HFFc6 (cell line): Measurements from ENCODE around the gene FAN1. TPM values are rescaled to one million over a fixed set of nuclear protein-coding genes. Genes with fewer than 3 reads are reported as not detected.

Experiments used
- DNase-seq: peaks from one replicate; pipeline ENCODE4 v3.0.0-alpha.2; 2018
- H3K27ac Mint-ChIP-seq: 2 replicates; pipeline ENCODE4 v1.8.0; 2020; ENCODE audit warnings: mild to moderate bottlenecking, mixed read lengths
- H3K27me3 Mint-ChIP-seq: 2 replicates; pipeline ENCODE4 v1.8.0; 2021; ENCODE audit warnings: mild to moderate bottlenecking, moderate library complexity, mixed read lengths; ENCODE audit not compliant: insufficient read depth
- H3K36me3 Mint-ChIP-seq: 2 replicates; pipeline ENCODE4 v1.8.0; 2021; ENCODE audit warnings: low read depth, mixed read lengths
- H3K4me1 Mint-ChIP-seq: 2 replicates; pipeline ENCODE4 v1.8.0; 2020; ENCODE audit warnings: low read depth, mixed read lengths
- H3K4me3 Mint-ChIP-seq: 2 replicates; pipeline ENCODE4 v1.8.0; 2020; ENCODE audit warnings: mild to moderate bottlenecking, moderate library complexity, mixed read lengths
- H3K9me3 Mint-ChIP-seq: 2 replicates; pipeline ENCODE4 v1.8.0; 2020; ENCODE audit warnings: mild to moderate bottlenecking, mixed read lengths
- total RNA-seq, 6 experiments: library from RNA; stranded (reverse); fragmentation: NEBNext Ultra II Directional; extraction: Animal tissue kit (Norgen Biotek cat#: 25700); gene quantifications; 2 replicates in 1 of 6; 3 replicates in 5 of 6; pipeline ENCODE4 v1.2.3, GENCODE V29; 2021
- TF ChIP-seq, protein P1 (sequence below): fragments of 200-600 bp; sonication (generic); IDR thresholded peaks from 2 replicates; pipeline ENCODE4 v1.5.0; 2021; ENCODE audit warnings: antibody characterized with exemption, mild to moderate bottlenecking

FAN1 gene
- total RNA-seq, 6 experiments from 2014 or later: 13.3 to 17.2 (median 14.5) TPM

DNA sequence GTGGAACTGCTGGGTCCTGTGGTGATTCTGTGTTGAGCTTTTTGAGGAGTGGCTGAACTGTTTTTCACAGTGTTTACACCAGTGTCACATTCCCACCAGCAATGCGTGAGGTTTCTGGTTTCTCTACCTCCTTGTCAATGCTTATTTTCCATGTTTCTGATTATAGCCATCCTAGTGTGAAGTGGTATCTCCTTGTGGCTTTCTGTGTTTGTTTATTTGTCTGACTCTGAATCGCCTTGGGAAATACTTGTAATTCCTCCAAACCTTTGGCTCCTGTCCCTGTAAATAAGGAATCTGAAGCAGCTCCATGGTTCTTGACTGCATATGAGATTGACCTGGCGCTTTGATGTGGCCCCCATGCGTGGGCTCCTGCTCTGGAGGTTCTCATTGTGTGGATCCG is 20.6 kb downstream of the FAN1 start:
- H3K36me3 Mint-ChIP-seq: peaks cover 26% of the 10 kb centered on the region
- no peaks in the 10 kb centered on the region for H3K9me3 Mint-ChIP-seq
- H3K4me1 Mint-ChIP-seq: peaks cover 47% of the 10 kb centered on the region

GRCh38 chr15:30925686-30926085 is 22.0 kb downstream of the FAN1 start:
- no peak for DNase-seq
- H3K27me3 Mint-ChIP-seq: peaks cover 9% of the 10 kb centered on the region; the same call in 1 of the 2 replicates
- H3K27ac Mint-ChIP-seq: no peak overlapping the region
- H3K36me3 Mint-ChIP-seq: peaks cover 34% of the 10 kb centered on the region
- H3K4me3 Mint-ChIP-seq: no peak overlapping the region
- peaks cover 47% of the 10 kb centered on the region for H3K4me1 Mint-ChIP-seq
- H3K9me3 Mint-ChIP-seq: no peaks in the 10 kb centered on the region
- TF ChIP-seq, protein P1, sequence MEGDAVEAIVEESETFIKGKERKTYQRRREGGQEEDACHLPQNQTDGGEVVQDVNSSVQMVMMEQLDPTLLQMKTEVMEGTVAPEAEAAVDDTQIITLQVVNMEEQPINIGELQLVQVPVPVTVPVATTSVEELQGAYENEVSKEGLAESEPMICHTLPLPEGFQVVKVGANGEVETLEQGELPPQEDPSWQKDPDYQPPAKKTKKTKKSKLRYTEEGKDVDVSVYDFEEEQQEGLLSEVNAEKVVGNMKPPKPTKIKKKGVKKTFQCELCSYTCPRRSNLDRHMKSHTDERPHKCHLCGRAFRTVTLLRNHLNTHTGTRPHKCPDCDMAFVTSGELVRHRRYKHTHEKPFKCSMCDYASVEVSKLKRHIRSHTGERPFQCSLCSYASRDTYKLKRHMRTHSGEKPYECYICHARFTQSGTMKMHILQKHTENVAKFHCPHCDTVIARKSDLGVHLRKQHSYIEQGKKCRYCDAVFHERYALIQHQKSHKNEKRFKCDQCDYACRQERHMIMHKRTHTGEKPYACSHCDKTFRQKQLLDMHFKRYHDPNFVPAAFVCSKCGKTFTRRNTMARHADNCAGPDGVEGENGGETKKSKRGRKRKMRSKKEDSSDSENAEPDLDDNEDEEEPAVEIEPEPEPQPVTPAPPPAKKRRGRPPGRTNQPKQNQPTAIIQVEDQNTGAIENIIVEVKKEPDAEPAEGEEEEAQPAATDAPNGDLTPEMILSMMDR: no peak

More for the DNA sequence above, 20.6 kb downstream of the FAN1 start:
- Mint-ChIP-seq H3K27ac (no peak overlapping the region), H3K27me3 (peaks cover 5% of the 10 kb centered on the region; the same call in 1 of the 2 replicates), H3K4me3 (no peak overlapping the region)
- peak; percentile 53 for DNase-seq
- TF ChIP-seq, protein P1: no peak

- H3K27me3 Mint-ChIP-seq: peaks cover 9% of the 10 kb centered on the region; the same call in 1 of the 2 replicates
- no peak for DNase-seq
- H3K9me3 Mint-ChIP-seq: no peaks in the 10 kb centered on the region
- TF ChIP-seq, protein P1: no peak
- H3K36me3 Mint-ChIP-seq: peaks cover 39% of the 10 kb centered on the region
- H3K27ac Mint-ChIP-seq: no peak overlapping the region
- no peak overlapping the region for H3K4me3 Mint-ChIP-seq
- peaks cover 45% of the 10 kb centered on the region for H3K4me1 Mint-ChIP-seq
Observed at GRCh38 chr15:30926161-30926560, 22.4 kb downstream of the FAN1 start.

- Mint-ChIP-seq H3K36me3 (peaks cover 44% of the 10 kb centered on the region), H3K4me1 (peaks cover 35% of the 10 kb centered on the region), H3K9me3 (no peaks in the 10 kb centered on the region), H3K27ac (no peak overlapping the region), H3K27me3 (peaks cover 6% of the 10 kb centered on the region), H3K4me3 (no peak overlapping the region)
- no peak for DNase-seq
- TF ChIP-seq, protein P1: no peak
Observed at GRCh38 chr15:30927148-30927761, 23.5 kb downstream of the FAN1 start.

DNA sequence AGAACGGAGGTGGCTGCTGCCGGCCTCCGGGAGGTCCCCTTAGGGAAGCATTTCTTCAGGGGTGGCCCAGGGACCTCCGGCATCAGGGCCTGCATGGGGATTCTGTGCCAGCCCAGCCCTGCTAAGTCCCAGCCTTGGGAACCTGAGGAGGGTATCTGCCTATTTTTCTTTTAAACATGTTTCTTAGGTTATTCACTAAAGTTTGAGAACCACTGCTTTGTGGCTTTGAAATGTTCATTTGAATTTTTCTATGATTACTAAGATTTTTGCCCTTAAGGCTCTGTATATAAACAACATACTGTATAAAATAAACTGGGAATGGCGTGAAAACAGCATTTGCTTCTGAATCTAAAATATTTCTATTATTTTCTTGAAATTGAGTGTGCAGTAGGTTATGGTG is 24.4 kb downstream of the FAN1 start:
- no peak for DNase-seq
- TF ChIP-seq, protein P1: no peak
- peaks cover 46% of the 10 kb centered on the region for H3K36me3 Mint-ChIP-seq

More for the DNA sequence above, 24.4 kb downstream of the FAN1 start:
- Mint-ChIP-seq H3K9me3 (no peaks in the 10 kb centered on the region), H3K4me3 (no peak overlapping the region), H3K4me1 (peaks cover 28% of the 10 kb centered on the region), H3K27me3 (peaks cover 4% of the 10 kb centered on the region), H3K27ac (no peak overlapping the region)
